Fibroblast of villous mesenchyme (primary cell): ENCODE measurements around the gene HGFAC. TPM values are rescaled to one million over a fixed set of nuclear protein-coding genes. Genes with fewer than 3 reads are reported as not detected.

ENCODE experiments used
- DNase-seq: peaks from one replicate; pipeline ENCODE4 v3.0.0-alpha.2; 2010; ENCODE audit warnings: low read depth
- H3K4me3 ChIP-seq: 2 replicates; pipeline ENCODE4 v1.5.1; 2011; ENCODE audit warnings: low read depth, mild to moderate bottlenecking, low read length
- CTCF ChIP-seq: IDR thresholded peaks from 2 replicates; pipeline ENCODE4 v1.5.1; 2012; ENCODE audit warnings: low read depth, mild to moderate bottlenecking, low read length; ENCODE audit not compliant: insufficient read depth
- total RNA-seq: library from RNA; depleted of rRNA; stranded (reverse); fragments of >200 nt; gene quantifications from 2 replicates; pipeline ENCODE4 v1.2.3, GENCODE V29; 2012

HGFAC gene
- total RNA-seq, 1 donor: not detected

GRCh38 chr4:3471886-3472285 lies 30.1 kb downstream of the HGFAC start:
- no peak for DNase-seq
- no peak overlapping the region for H3K4me3 ChIP-seq
- TF ChIP-seq CTCF: no peak

- no peak for DNase-seq
- H3K4me3 ChIP-seq: no peak overlapping the region
- TF ChIP-seq CTCF: no peak
Observed at GRCh38 chr4:3472411-3473141, 30.8 kb downstream of the HGFAC start.

GRCh38 chr4:3473181-3473950 lies 31.6 kb downstream of the HGFAC start:
- H3K4me3 ChIP-seq: no peak overlapping the region
- TF ChIP-seq CTCF: no peak
- DNase-seq: no peak

- no peak for TF ChIP-seq CTCF
- H3K4me3 ChIP-seq: no peak overlapping the region
- DNase-seq: no peak
Observed at GRCh38 chr4:3473996-3474765, 32.4 kb downstream of the HGFAC start.

- H3K4me3 ChIP-seq: no peak overlapping the region
- no peak for DNase-seq
- TF ChIP-seq CTCF: no peak
Observed at GRCh38 chr4:3475041-3475712, 33.4 kb downstream of the HGFAC start.

- H3K4me3 ChIP-seq: no peak overlapping the region
- TF ChIP-seq CTCF: no peak
- no peak for DNase-seq
Observed at GRCh38 chr4:3475713-3476260, 34.0 kb downstream of the HGFAC start.
